A549 (cell line): ENCODE results near the gene PRKAR2B. TPM values are rescaled to one million over a fixed set of nuclear protein-coding genes. Genes with fewer than 3 reads are reported as not detected.

Source experiments
- ATAC-seq, 2 experiments: fragments of 200-7000 bp in 1 of 2; fragments of >200 bp in 1 of 2; cut with Nextera tagmentation in 1 of 2; cut with Tn5 transposase in 1 of 2; 3 replicates each; pipeline versions ENCODE4 v1.8.0 to v1.9.1; 2018 to 2020; ENCODE audit warnings: mild to moderate bottlenecking in 1 of 2, moderate library complexity in 1 of 2
- CTCF ChIA-PET: fragments of 300-600 bp; sonication (Branson Sonifier 250); formaldehyde crosslinking; extraction: SDS; loops from one replicate; lab custom pipeline; 2021; ENCODE audit warnings: antibody characterized with exemption, inconsistent platforms; lab: Yijun Ruan, JAX
- POLR2A ChIA-PET: fragments of 350-600 bp; formaldehyde crosslinking; extraction: SDS; loops from one replicate; lab custom pipeline; 2021; ENCODE audit warnings: antibody characterized with exemption, inconsistent platforms; lab: Yijun Ruan, JAX
- DNase-seq, 2 experiments: peaks; one replicate each; pipeline versions ENCODE4 v3.0.0 to v3.0.0-alpha.2; 2011 to 2016; ENCODE audit warnings: low read depth in 1 of 2, low spot score in 1 of 2
- FAIRE-seq: peaks from 2 replicates; lab custom pipeline; 2011; peaks lifted over from hg19 to GRCh38; lab: Jason Lieb, UNC
- H3K27ac ChIP-seq, 2 experiments: fragments of >200 bp; sonication (Bioruptor Twin); formaldehyde crosslinking; 3 replicates each; pipeline ENCODE4 v1.5.1; 2016 to 2017
- H3K4me1 ChIP-seq: fragments of >200 bp; sonication (Bioruptor Twin); formaldehyde crosslinking; 3 replicates; pipeline ENCODE4 v1.6.1; 2016
- H3K4me2 ChIP-seq: fragments of >200 bp; sonication (Bioruptor Twin); formaldehyde crosslinking; 3 replicates; pipeline ENCODE4 v1.6.1; 2016
- H3K4me3 ChIP-seq: fragments of >200 bp; sonication (Bioruptor Twin); formaldehyde crosslinking; 3 replicates; pipeline ENCODE4 v1.5.1; 2016
- H3K9me3 ChIP-seq: fragments of >200 bp; sonication (Bioruptor Twin); formaldehyde crosslinking; 3 replicates; pipeline ENCODE4 v1.6.1; 2016
- BHLHE40 ChIP-seq: IDR thresholded peaks from 2 replicates; pipeline ENCODE4 v1.6.1; 2012; ENCODE audit warnings: low read depth, low read length, inconsistent platforms
- CBX8 ChIP-seq: fragments of 200-600 bp; sonication (generic); IDR thresholded peaks from 2 replicates; pipeline ENCODE4 v1.6.1; 2016
- CHD2 ChIP-seq: fragments of 150-350 bp; IDR thresholded peaks from 2 replicates; pipeline ENCODE4 v1.6.1; 2014; ENCODE audit warnings: low read length; ENCODE audit not compliant: partially characterized antibody
- CHD4 ChIP-seq: fragments of 200-600 bp; sonication (generic); IDR thresholded peaks from 2 replicates; pipeline ENCODE4 v1.6.1; 2016; ENCODE audit warnings: antibody characterized with exemption, mild to moderate bottlenecking, borderline replicate concordance
- CTCF ChIP-seq: fragments of >200 bp; sonication (Bioruptor Twin); formaldehyde crosslinking; IDR thresholded peaks from 3 replicates; pipeline ENCODE4 v1.5.1; 2016
- EHF ChIP-seq: fragments of 250-450 bp; sonication (Bioruptor Pico); IDR thresholded peaks from 2 replicates; pipeline ENCODE4 v1.5.0; 2020; ENCODE audit warnings: mild to moderate bottlenecking
- EP300 ChIP-seq, 2 experiments: fragments of >200 bp; sonication (Bioruptor Twin); formaldehyde crosslinking; IDR thresholded peaks; 2 replicates in 1 of 2; 3 replicates in 1 of 2; pipeline ENCODE4 v1.6.1; 2016 to 2017
- ESRRA ChIP-seq: fragments of 150-350 bp; IDR thresholded peaks from 2 replicates; pipeline ENCODE4 v1.6.1; 2014; ENCODE audit warnings: mild to moderate bottlenecking, low read length, borderline replicate concordance
- FOSL2 ChIP-seq, 2 experiments: fragments of 450-650 bp in 1 of 2; fragments of >200 bp in 1 of 2; sonication (Bioruptor Twin) in 1 of 2; formaldehyde crosslinking; IDR thresholded peaks; 2 replicates each; pipeline versions ENCODE4 v1.5.0 to v1.6.1; 2016 to 2020; ENCODE audit warnings: mild to moderate bottlenecking in 1 of 2, moderate library complexity in 1 of 2
- HES2 ChIP-seq: fragments of >200 bp; sonication (Bioruptor Twin); formaldehyde crosslinking; IDR thresholded peaks from 2 replicates; pipeline ENCODE4 v1.6.1; 2016
- HOXA7 ChIP-seq: fragments of 250-450 bp; sonication (Bioruptor Pico); IDR thresholded peaks from 2 replicates; pipeline ENCODE4 v1.5.0; 2020; ENCODE audit warnings: mild to moderate bottlenecking, moderate library complexity
- HOXB5 ChIP-seq: fragments of 250-450 bp; sonication (Bioruptor Pico); IDR thresholded peaks from 2 replicates; pipeline ENCODE4 v1.5.0; 2020; ENCODE audit warnings: mild to moderate bottlenecking, moderate library complexity
- JUN ChIP-seq, 2 experiments: fragments of >200 bp; sonication (Bioruptor Twin); formaldehyde crosslinking; IDR thresholded peaks; 2 replicates in 1 of 2; 3 replicates in 1 of 2; pipeline ENCODE4 v1.6.1; 2016 to 2017
- JUNB ChIP-seq: fragments of >200 bp; sonication (Bioruptor Twin); formaldehyde crosslinking; IDR thresholded peaks from 2 replicates; pipeline ENCODE4 v1.6.1; 2016
- KDM5A ChIP-seq: fragments of 200-600 bp; sonication (generic); IDR thresholded peaks from 2 replicates; pipeline ENCODE4 v1.6.1; 2016; ENCODE audit warnings: antibody characterized with exemption, mild to moderate bottlenecking
- MAX ChIP-seq: IDR thresholded peaks from 2 replicates; pipeline ENCODE4 v1.6.1; 2012
- NFE2L2 ChIP-seq: fragments of 150-350 bp; conservative IDR thresholded peaks from 2 replicates; pipeline ENCODE4 v1.6.1; 2014; ENCODE audit warnings: low read length
- NR3C1 ChIP-seq: fragments of >200 bp; sonication (Bioruptor Twin); formaldehyde crosslinking; IDR thresholded peaks from 3 replicates; pipeline ENCODE4 v1.6.1; 2017
- PHF8 ChIP-seq: fragments of 200-600 bp; sonication (generic); IDR thresholded peaks from 2 replicates; pipeline ENCODE4 v1.6.1; 2016; ENCODE audit warnings: low read depth, mild to moderate bottlenecking, antibody characterized with exemption, moderate library complexity, borderline replicate concordance
- POLR2AphosphoS2 ChIP-seq: conservative IDR thresholded peaks from 2 replicates; pipeline ENCODE4 v1.6.1; 2012; ENCODE audit warnings: low read length, improper control_type of control experiment, inconsistent platforms
- RAD21 ChIP-seq, 2 experiments: fragments of >200 bp in 1 of 2; sonication (Bioruptor Twin) in 1 of 2; formaldehyde crosslinking in 1 of 2; IDR thresholded peaks in 1 of 2; conservative IDR thresholded peaks in 1 of 2; 2 replicates in 1 of 2; 3 replicates in 1 of 2; pipeline ENCODE4 v1.6.1; 2012 to 2018; ENCODE audit warnings: inconsistent platforms in 1 of 2
- REST ChIP-seq: fragments of 200-600 bp; sonication (generic); IDR thresholded peaks from 2 replicates; pipeline ENCODE4 v1.6.1; 2016; ENCODE audit warnings: antibody characterized with exemption, mild to moderate bottlenecking, moderate library complexity
- RNF2 ChIP-seq: fragments of 200-600 bp; sonication (generic); IDR thresholded peaks from 2 replicates; pipeline ENCODE4 v1.6.1; 2016; ENCODE audit warnings: low read depth, mild to moderate bottlenecking, antibody characterized with exemption, moderate library complexity, borderline replicate concordance
- SMC3 ChIP-seq: fragments of >200 bp; sonication (Bioruptor Twin); formaldehyde crosslinking; IDR thresholded peaks from 3 replicates; pipeline ENCODE4 v1.6.1; 2018; ENCODE audit warnings: inconsistent platforms
- TFCP2L1 ChIP-seq: fragments of 250-450 bp; sonication (Bioruptor Pico); IDR thresholded peaks from 2 replicates; pipeline ENCODE4 v1.5.0; 2021; ENCODE audit warnings: mild to moderate bottlenecking
- ZC3H11A ChIP-seq: fragments of 450-650 bp; IDR thresholded peaks from 2 replicates; pipeline ENCODE4 v1.6.1; 2014; ENCODE audit warnings: antibody characterized with exemption, mild to moderate bottlenecking
- ZSCAN20 ChIP-seq: fragments of 250-450 bp; sonication (Bioruptor Pico); IDR thresholded peaks from 2 replicates; pipeline ENCODE4 v1.8.0; 2022; ENCODE audit warnings: mild to moderate bottlenecking, moderate library complexity
- WGBS: methylation state at CpG from one replicate; pipeline ENCODE4 v1.1.6; 2017; ENCODE audit errors: missing lambda C conversion rate; 5-methylcytosine and 5-hydroxymethylcytosine counted together
- polyA plus RNA-seq, 4 experiments: library from polyadenylated mRNA; depleted of rRNA in 3 of 4; stranded (reverse); fragments of >200 nt; fragmentation: RNase III in 1 of 4; extraction: RNeasy Plus Mini Kit Qiagen cat#74134 plus additional on column Dnase treatment in 1 of 4; gene quantifications; 2 replicates in 3 of 4; 3 replicates in 1 of 4; pipeline ENCODE4 v1.2.3, GENCODE V29; 2011 to 2017
- TF ChIP-seq, protein P1 (sequence below): fragments of >200 bp; sonication (Bioruptor Twin); formaldehyde crosslinking; IDR thresholded peaks from 3 replicates; pipeline ENCODE4 v1.6.1; 2016

PRKAR2B gene
- polyA plus RNA-seq, 2 of the 4 experiments (the other 2 are of a cell fraction): 3.6 to 4.4 TPM

- Histone ChIP-seq H3K4me3 (no peak overlapping the region), H3K4me1 (no peaks in the 10 kb centered on the region), H3K27ac (no peak overlapping the region), H3K4me2 (no peak overlapping the region), H3K9me3 (no peaks in the 10 kb centered on the region)
- FAIRE-seq (no peak), ATAC-seq (no peak), DNase-seq (no peak)
- POLR2A ChIA-PET: interaction anchor here (0.6 kb wide), 1 partner anchor 952 kb away, joined by 5 read pairs; no protein-coding TSS in a partner anchor
- CTCF ChIA-PET: interaction anchor here (0.9 kb wide), 1 partner anchor 14 kb away, joined by 3 read pairs; no protein-coding TSS in a partner anchor
- TF ChIP-seq NR3C1: no peak
- no peak for TF ChIP-seq CHD2
- TF ChIP-seq ZSCAN20 (CRISPR knock-in tag): no peak
- no peak for TF ChIP-seq HOXA7 (CRISPR knock-in tag)
- TF ChIP-seq POLR2AphosphoS2: no peak
- no peak for TF ChIP-seq FOSL2 (IDR thresholded peaks at IDR 0.05)
- no peak for TF ChIP-seq FOSL2 (CRISPR knock-in tag; IDR thresholded peaks at IDR 0.05)
- TF ChIP-seq, protein P1, sequence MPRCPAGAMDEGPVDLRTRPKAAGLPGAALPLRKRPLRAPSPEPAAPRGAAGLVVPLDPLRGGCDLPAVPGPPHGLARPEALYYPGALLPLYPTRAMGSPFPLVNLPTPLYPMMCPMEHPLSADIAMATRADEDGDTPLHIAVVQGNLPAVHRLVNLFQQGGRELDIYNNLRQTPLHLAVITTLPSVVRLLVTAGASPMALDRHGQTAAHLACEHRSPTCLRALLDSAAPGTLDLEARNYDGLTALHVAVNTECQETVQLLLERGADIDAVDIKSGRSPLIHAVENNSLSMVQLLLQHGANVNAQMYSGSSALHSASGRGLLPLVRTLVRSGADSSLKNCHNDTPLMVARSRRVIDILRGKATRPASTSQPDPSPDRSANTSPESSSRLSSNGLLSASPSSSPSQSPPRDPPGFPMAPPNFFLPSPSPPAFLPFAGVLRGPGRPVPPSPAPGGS: no peak
- no peak for TF ChIP-seq NFE2L2
- no peak for TF ChIP-seq RNF2
- no peak for TF ChIP-seq JUN (IDR thresholded peaks at IDR 0.05)
- no peak for TF ChIP-seq MAX
- no peak for TF ChIP-seq CTCF
- no peak for TF ChIP-seq REST
- no peak for TF ChIP-seq CHD4
- TF ChIP-seq EHF: no peak
Observed at GRCh38 chr7:107108793-107109371, 64.4 kb downstream of the PRKAR2B start.

GRCh38 chr7:107109955-107110354 is 65.5 kb downstream of the PRKAR2B start:
- 95% methylated on average over 4 of the region's 4 CpGs for WGBS
- H3K4me1 ChIP-seq: no peaks in the 10 kb centered on the region
- H3K9me3 ChIP-seq: no peaks in the 10 kb centered on the region
- no peak overlapping the region for H3K4me3 ChIP-seq
- POLR2A ChIA-PET: no interaction called here
- TF ChIP-seq TFCP2L1 (no peak), RAD21 (conservative IDR thresholded peaks at IDR 0.05 in 1 of 2, IDR thresholded peaks at IDR 0.05 in 1 of 2) (no peak), PHF8 (no peak), CBX8 (no peak), JUNB (no peak), SMC3 (no peak), BHLHE40 (no peak), KDM5A (no peak), HES2 (no peak), EP300 (IDR thresholded peaks at IDR 0.05) (no peak), ZC3H11A (no peak), EHF (no peak), HOXB5 (no peak), ESRRA (no peak)
- DNase-seq (no peak), FAIRE-seq (no peak), ATAC-seq (no peak)
- no peak overlapping the region for H3K4me2 ChIP-seq
- no peak overlapping the region for H3K27ac ChIP-seq
- CTCF ChIA-PET: interaction anchor here (0.6 to 0.9 kb wide), 2 partner anchors 15 to 1332 kb away, joined by 3 read pairs; no protein-coding TSS in a partner anchor
